ENCODE results near the gene GSK3A.

DNA sequence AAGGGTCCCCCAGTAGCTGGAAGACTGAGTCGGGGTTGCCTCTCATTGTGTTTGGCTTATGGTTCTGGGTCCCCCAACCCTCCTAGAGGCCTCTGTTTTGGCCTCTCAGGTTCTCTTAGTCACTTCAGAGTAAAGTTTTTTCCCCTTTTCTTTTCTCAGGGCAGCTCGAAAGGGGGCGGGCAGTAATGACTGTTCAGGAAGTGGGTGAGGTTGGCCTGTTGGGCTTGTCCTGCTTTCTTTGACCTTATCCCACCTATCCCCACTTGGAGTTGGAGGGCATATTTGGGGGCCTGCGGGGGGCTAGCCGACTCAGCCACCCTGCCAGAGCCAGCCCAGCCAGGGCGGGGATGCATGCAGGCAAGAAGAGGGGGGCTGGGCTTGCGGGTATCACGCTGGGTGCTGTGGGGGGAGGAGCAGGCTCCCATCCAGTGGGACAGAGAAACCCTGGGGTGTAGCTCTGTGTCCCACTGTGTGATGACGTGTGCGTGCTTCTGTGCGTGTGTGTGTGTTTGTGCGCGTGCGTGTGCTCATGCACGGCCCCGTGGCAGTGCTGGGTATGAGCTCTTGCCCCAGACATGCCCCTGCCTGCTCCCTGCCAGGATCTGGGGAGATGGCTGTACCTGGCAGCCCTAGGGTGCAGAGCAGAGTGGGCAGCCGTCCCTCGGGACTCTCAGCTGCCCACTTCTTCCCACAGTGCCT is 28.1 kb upstream of the GSK3A start:
- TF ChIP-seq, protein P1, sequence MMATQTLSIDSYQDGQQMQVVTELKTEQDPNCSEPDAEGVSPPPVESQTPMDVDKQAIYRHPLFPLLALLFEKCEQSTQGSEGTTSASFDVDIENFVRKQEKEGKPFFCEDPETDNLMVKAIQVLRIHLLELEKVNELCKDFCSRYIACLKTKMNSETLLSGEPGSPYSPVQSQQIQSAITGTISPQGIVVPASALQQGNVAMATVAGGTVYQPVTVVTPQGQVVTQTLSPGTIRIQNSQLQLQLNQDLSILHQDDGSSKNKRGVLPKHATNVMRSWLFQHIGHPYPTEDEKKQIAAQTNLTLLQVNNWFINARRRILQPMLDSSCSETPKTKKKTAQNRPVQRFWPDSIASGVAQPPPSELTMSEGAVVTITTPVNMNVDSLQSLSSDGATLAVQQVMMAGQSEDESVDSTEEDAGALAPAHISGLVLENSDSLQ (IDR thresholded peaks at IDR 0.05), result no peak
- TF ChIP-seq TARDBP (IDR thresholded peaks at IDR 0.05) (no peak), SUZ12 (IDR thresholded peaks at IDR 0.05) (no peak), ZNF384 (IDR thresholded peaks at IDR 0.05) (no peak), BHLHE40 (IDR thresholded peaks at IDR 0.05; ENCODE audit: borderline replicate concordance) (no peak), ARNT (IDR thresholded peaks at IDR 0.05) (no peak)
